ENCODE results near the gene SCYGR3. TPM values are rescaled to one million over a fixed set of nuclear protein-coding genes. Genes with fewer than 3 reads are reported as not detected.

The SCYGR3 gene
- total RNA-seq, 4 donors from 2014 or later: not detected

DNA sequence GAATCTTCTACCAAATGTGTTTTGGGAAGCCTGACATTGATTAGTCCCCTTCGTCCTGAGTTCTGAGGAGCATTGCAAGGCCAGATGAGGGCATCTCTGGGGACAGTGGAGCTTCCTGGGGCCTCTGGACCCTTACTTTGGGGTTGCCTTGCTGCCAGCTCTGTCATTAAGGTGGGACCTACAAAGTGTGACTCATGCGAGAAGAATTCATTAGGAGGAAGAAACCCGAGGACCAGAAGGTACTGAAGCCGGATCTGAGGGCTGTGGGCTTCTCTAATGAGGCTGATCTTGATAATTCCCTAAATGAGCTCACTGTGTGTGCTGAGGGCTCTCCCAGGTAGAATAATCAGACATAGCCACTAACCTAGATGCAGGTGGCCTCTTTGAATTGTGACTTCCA lies 16.6 kb downstream of the SCYGR3 start:
- Histone ChIP-seq H3K4me3 (replicated peaks in 1 of 3) (no peak overlapping the region), H3K27ac (no peak overlapping the region), H3K27me3 (no peaks in the 10 kb centered on the region), H3K9me3 (no peaks in the 10 kb centered on the region), H3K36me3 (no peaks in the 10 kb centered on the region), H3K4me1 (no peaks in the 10 kb centered on the region)
- no peak for DNase-seq
- no peak for TF ChIP-seq CTCF (IDR thresholded peaks at IDR 0.05)
- TF ChIP-seq POLR2A (IDR thresholded peaks at IDR 0.05): no peak
- intact Hi-C loops (cut with DNase I): no loop called here
- WGBS, 2 donors: 57 to 74% methylated on average over 4 of the region's 4 CpGs

DNA sequence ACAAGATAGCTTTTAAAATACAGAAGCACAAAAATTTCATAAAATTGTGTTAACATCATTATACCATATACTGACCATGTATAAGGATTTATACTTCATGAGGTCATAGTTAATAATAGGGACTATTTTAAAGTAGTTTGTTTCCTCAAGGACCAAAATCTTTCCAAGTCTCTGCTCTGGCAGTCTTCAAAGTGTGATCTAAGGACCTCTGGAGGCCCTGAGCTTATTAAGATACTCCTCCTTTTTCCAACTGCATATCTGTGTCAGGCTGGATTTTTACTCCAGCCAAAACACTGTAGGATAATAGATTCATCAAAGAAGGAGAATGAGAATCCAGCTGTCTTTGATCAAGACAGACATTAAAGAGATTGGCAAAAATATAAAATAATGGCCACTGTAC lies 17.6 kb downstream of the SCYGR3 start:
- H3K27ac ChIP-seq: no peak overlapping the region
- H3K4me3 ChIP-seq (replicated peaks in 1 of 3): no peak overlapping the region
- intact Hi-C loops (cut with DNase I): no loop called here
- H3K36me3 ChIP-seq: no peaks in the 10 kb centered on the region
- no peaks in the 10 kb centered on the region for H3K27me3 ChIP-seq
- no peak for DNase-seq
- no peak for TF ChIP-seq CTCF (IDR thresholded peaks at IDR 0.05)
- no peak for TF ChIP-seq POLR2A (IDR thresholded peaks at IDR 0.05)
- H3K4me1 ChIP-seq: no peaks in the 10 kb centered on the region
- no peaks in the 10 kb centered on the region for H3K9me3 ChIP-seq

- DNase-seq: no peak
- Histone ChIP-seq H3K27ac (no peak overlapping the region), H3K9me3 (no peaks in the 10 kb centered on the region), H3K27me3 (no peaks in the 10 kb centered on the region), H3K4me1 (no peaks in the 10 kb centered on the region), H3K4me3 (replicated peaks in 1 of 3) (no peak overlapping the region), H3K36me3 (no peaks in the 10 kb centered on the region)
- intact Hi-C loops (cut with DNase I): no loop called here
- TF ChIP-seq POLR2A (IDR thresholded peaks at IDR 0.05) (no peak), CTCF (IDR thresholded peaks at IDR 0.05) (no peak)
- 55 to 60% methylated on average over 4 of the region's 4 CpGs for WGBS, 2 donors
These were observed 18.8 kb downstream of the SCYGR3 start for GRCh38 chr2:227595797-227596196.

GRCh38 chr2:227592694-227593387 lies 21.8 kb downstream of the SCYGR3 start:
- Histone ChIP-seq H3K27me3 (no peaks in the 10 kb centered on the region), H3K36me3 (no peaks in the 10 kb centered on the region), H3K4me3 (replicated peaks in 1 of 3) (no peak overlapping the region), H3K4me1 (no peaks in the 10 kb centered on the region), H3K9me3 (no peaks in the 10 kb centered on the region), H3K27ac (no peak overlapping the region)
- whole genome bisulfite sequencing, 2 donors: 81 to 95% methylated on average over 1 of the region's 1 CpG
- intact Hi-C loops (cut with DNase I): no loop called here
- no peak for TF ChIP-seq POLR2A (IDR thresholded peaks at IDR 0.05)
- no peak for TF ChIP-seq CTCF (IDR thresholded peaks at IDR 0.05)
- no peak for DNase-seq

- Histone ChIP-seq H3K27ac (no peak overlapping the region), H3K9me3 (no peaks in the 10 kb centered on the region), H3K27me3 (no peaks in the 10 kb centered on the region), H3K36me3 (no peaks in the 10 kb centered on the region), H3K4me3 (replicated peaks in 1 of 3) (no peak overlapping the region), H3K4me1 (no peaks in the 10 kb centered on the region)
- no peak for TF ChIP-seq POLR2A (IDR thresholded peaks at IDR 0.05)
- TF ChIP-seq CTCF (IDR thresholded peaks at IDR 0.05): no peak
- intact Hi-C loops (cut with DNase I): no loop called here
- no peak for DNase-seq
These were observed 32.3 kb downstream of the SCYGR3 start for GRCh38 chr2:227582369-227582768.
